ENCODE results near the gene CUX1. TPM values are rescaled to one million over a fixed set of nuclear protein-coding genes. Genes with fewer than 3 reads are reported as not detected.
A peak's percentile ranks its signal among the peaks of the same experiment; 100 is the strongest.
"Not testable (repeated sequence)": the region's sequence is repeated elsewhere in the genome, so short reads cannot be mapped to it uniquely, and the experiment has no call there.

The CUX1 gene
- polyA plus RNA-seq, 1 donor = 38.3 TPM

DNA sequence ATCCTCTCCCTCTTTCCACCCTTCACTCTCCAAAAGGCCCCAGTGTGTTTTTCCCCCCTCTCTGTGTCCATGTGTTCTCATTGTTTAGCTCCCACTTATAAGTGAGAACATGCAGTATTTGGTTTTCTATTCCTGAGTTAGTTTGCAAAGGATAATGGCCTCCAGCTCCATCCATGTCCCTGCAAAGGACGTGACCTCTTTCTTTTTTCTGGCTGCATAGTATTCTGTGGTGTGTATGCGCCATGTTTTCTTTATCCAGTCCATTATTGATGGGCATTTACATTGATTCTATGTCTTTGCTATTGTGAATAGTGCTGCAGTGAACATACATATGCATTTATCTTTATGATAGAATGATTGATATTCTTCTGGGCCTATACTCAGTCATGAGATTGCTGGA is 31.9 kb downstream of the CUX1 start:
- not testable (repeated sequence) for DNase-seq (ENCODE audit: low read depth)

DNA sequence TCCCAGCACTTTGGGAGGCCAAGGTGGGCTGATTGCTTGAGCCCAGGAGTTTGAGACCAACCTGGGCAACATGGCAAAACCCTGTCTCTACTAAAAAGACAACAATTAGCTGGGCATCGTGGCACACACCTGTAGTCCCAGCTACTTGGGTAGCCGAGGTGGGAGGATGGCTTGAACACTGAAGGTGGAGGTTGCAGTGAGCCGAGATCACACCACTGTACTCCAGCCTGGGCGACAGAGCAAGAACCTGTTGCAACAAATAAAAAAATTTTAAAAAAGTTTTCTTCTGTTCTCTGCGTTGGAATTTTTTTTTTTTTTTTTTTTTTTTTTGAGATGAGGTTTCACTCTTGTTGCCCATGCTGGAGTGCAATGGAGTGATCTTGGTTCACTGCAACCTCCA is 34.9 kb downstream of the CUX1 start:
- not testable (repeated sequence) for DNase-seq (ENCODE audit: low read depth)

DNA sequence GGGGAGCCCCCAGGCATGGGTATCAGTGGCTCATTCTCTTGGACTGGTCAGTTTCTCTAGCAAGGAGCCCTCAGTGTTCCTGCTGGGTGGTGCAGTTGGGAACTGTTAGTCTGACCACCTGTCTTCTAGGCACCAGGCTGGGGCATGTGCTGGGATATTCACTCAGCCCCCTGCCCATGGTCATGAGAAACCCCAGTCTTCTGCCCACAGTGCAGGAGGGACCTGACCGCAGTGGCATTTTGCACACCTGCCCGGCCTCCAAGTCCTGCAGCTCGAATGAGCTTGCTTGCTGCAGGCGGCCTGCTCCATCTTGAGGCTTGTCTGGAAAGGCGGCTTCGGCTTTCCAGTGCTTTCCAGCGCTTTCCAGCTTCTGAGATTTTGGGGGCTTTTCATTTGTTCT is 36.3 kb downstream of the CUX1 start:
- no peak for DNase-seq (ENCODE audit: low read depth)

DNA sequence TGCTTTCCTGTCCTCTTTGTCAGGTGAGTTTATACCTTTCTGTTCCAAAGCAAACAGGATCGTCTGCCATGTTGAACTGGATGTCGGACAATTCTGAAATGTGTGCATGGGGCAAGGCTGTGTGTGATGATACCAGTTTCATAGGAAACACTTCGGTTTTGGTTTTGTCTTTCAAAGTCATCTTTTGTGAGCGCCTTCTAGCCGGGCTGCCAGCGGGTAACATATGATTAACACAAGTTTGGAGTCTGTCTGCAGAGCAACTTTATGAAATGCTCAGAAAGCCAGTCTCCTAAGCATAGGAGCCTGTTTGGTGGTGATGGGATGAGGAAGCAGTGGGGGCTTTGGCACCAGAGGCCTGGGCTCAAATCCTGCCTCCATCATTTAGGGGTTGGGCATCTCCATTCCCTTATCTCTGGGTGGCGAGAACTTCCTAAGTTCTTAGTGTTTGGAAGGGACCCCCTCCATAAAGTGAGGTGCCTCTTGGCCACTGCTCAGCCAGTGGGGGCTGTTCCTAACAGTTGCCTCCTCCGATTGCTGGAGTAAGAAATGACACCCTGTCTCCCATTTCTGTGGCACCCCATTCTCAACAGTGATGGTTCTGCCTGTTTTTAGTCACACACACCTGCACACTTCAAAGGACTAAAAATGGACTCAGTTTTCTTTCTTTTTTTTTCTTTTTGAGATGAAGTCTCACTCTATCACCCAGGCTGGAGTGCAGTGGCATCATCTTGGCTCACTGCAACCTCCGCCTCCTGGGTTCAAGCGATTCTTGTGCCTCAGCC is 36.8 kb downstream of the CUX1 start:
- no peak for DNase-seq (ENCODE audit: low read depth)

DNA sequence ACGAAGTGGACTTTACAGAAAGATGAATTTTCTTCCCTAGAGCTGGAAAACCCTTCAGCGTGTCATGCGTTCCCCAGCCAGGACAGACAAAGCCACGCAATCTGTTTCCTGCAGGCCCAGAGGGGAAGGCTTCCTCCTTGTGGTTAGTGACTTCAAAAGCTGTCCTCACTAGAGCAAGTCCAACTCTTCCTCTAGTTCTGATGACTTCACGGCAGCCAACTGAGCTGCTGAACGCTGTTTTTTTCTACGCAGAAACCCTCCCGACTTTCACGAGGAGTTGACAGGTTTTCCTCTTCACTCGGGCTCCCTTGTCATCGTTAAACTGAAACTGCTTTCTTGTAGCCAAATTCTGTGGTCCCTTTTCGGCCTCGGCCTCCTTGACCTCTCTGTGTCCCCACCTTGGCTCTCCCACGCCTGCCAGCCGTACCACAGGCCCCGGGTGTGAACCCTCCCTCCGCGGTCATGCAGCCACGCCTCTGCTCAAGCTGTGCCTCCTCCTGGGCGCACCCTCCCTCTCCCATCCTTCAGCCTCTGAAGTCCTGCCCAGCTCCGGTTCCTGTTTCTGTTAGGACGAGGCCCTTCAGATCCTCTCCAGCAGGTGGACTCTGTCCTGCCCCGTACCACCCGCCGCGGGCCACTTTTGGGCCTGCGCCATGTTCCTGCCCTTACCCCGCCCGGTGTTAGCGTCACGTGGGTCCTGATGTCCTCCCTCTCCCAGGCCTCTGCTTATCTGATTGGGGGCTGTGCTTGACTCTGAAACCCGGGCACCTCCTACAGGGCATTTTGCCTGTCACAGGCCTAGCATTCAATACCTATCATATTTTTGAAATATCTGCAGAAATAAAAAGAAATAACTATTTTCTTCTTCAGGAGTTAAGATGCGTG is 39.3 kb downstream of the CUX1 start:
- peak; percentile 38 for DNase-seq (ENCODE audit: low read depth)

DNA sequence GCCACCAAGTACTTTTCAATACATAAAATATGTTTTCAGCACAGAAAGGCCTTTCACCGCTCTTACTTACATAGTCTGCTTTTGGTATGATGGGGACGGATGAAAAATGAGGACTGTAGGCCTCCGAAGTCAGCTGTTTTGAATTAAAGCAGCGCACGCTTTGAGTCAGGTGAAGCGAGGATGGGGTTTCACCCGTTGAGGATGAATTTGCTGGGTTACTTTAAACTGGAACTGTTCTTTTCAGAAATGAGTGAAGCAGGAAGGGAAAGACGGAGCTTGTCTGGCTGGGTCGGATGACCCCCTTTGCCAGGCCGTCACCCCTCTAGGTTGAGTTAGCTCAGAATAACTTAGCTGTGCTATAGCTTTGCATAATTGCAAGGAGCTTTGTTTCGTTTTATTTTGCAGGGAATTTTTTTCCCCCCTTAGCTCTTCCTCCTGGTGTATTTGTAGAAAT is 40.0 kb downstream of the CUX1 start:
- no peak for DNase-seq (ENCODE audit: low read depth)

DNA sequence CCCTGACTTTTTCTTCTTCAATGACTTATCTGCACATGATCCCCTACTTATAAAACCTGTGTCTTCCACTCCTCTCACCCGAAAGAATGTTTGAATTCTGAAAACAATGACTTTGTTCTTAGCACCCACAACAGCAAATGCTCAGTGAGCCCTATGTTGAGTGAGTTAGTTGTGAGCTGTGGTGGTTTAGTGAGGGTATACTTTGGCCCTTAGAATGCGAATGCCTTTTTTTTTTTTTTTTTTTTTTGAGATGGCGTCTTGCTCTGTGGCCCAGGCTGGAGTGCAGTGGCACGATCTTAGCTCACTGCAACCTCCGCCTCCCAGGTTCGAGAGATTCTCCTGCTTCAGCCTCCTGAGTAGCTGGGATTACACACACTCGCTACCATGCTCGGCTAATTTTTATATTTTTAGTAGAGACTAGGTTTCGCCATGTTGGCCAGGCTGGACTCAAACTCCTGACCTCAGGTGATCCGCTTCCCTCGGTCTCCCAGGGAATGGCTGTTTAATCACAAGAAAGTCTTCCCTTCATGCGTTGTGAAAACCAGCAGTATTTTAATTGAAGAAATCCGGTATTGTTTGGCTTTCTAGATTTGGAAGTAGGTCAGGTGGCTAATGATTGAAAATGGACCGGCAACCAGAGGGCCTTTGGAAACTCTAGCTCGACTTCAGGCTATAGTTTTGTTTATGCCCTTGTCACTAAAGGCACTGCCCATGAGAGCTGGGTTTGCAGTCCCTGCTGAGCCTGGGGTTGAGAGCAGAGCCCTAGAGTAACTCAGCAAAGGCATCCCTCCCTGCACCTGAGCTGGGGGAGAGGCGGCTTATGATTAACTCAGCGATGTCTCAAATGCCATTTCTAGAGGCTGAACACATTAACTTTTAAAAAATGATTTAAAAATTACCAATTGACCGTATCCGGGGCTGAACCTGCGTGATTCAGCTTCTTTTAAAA is 41.3 kb downstream of the CUX1 start:
- DNase-seq (ENCODE audit: low read depth) = no peak

DNA sequence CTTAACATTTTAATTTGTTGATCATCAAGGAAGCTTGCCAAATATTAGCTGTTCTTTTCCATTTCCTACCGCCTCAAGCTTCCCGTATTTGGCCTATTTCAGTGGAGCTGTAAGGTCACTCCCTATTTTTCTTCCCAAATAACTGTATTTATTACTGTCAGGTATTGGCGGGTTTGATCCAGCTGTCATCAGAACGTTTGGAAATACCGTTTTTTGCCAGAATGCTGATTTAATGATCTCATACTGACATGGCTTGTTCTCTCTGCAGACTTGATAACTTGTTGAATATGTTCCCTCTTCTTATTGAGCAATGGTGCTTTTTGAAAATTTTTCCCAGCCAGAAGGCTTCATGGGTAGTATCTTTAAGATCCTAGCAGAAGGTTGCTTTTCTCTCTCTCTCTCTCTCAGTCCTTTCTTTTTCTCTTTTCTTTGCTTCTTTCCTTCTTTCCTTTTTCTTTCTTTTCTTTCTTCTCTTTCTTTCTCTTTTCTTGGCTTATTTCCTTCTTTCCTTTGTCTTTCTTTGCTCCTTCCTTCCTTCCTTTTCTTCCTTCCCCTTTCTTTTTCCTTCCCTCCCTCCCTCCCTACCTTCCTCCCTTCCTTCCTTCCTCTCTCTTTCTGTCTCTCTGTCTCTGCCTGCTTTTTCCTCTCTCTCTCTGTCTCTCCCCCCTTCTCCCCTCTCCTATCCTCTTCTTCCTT is 42.1 kb downstream of the CUX1 start:
- peak; percentile 34 for DNase-seq (ENCODE audit: low read depth)

DNA sequence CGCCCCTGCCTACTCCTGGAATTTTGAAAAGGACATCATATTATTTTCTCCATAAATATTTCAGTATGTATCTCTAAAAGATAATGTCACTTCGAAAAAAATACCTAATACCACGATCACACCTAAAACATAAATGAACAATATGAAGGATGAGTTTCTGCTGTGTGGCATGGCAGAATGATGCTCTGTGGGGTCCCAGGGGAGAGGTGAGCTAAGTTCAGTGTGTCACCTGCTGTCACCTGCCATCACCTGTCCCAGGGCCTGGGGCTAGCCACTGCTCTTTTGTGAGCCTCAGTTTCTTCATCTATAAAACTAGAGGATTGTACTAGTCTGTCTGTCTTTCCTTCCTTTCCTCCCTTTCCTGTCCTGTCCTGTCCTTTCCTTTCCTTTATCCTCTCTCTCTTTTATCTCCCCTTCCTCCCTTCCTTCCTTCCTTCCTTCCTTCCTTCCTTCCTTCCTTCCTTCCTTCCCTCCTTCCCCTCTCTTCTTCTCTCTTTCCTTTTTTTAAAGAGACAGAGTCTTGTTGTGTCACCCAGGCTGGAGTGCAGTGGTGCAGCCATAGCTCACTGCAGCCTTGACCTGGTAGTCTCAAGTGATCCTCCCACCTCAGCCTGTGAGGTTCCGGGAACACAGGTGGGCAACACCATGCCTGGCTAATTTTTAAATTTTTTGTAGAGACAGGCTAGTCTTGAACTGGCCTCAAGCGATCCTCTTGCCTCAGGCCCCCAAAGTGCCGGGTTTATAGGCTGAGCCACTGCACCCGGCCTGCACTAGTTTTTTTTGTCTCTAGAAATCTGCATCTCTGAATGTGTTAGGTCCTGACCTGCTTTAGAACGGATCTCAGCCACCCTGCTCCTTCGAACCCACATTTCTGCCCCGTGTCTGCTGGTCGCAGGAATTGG is 43.1 kb downstream of the CUX1 start:
- DNase-seq (ENCODE audit: low read depth) = no peak

DNA sequence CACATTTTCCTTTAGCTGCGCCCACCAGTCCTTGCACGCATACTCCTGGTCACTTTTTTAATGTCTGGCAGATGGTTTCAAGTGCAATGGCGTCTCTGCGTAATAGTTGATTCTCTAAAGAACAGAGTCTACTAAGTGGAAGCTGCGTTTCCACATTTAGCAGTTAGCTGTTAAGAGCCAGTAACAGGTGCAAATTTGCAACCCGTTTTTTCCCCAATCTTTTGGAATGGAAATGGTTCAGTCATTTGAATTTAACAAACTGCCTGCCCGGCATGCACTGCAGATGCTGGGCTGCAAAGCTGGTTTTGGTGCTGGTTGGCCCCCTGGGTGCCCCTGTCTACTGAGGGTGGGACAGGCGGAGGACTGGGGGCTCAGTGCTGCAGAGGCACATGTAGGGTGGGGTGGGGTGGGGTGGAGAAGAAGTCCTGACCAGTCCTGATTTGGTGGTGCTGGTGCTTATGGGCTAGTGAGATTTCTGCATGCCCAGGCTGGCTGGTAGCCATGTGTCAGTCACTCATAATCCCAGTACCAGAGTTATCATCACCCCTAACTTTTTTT is 43.9 kb downstream of the CUX1 start:
- DNase-seq (ENCODE audit: low read depth) = no peak

DNA sequence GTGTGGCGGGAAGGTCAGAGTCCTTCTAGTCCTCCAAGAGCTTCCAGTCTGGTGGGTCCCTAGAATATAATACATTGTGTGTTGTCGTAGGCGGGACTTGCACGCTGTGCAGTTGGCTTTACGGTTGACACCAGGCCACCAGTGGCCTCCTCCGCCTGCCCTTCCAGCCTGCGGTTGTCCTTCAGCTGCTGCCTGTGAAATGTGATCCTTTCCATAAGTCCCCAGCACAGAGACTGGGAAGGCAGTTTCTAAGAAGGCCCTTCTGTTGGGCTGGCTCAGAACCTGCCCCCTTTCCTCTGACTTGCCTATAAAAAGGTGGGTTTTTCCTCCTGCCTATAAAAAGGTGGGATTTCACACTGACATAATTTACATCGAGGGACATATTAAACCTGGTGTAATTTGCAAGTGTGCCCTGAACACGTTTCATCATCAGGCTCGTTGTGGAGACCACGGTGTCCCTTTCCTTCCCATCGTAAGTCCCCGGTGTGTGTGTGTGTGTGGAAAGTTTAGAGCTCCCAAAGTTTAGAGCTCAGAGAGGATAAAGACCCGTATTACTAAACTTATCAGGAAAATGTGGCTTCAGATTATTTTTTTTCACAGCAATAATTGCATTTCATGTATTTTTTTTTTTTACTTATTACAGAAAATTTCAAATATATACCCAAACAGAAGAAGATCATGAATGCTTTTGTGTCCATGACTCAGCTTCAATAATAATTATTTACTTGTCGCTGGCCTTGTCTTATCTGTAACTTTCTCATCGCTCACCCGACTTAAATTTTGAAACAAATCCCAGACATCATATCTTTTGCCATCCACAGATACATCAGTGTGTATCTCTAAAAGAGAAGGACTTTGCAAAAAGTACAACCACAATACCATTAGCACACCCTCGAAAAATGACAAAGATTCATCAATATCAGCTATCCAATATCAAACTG is 45.1 kb downstream of the CUX1 start:
- DNase-seq (ENCODE audit: low read depth) = no peak

DNA sequence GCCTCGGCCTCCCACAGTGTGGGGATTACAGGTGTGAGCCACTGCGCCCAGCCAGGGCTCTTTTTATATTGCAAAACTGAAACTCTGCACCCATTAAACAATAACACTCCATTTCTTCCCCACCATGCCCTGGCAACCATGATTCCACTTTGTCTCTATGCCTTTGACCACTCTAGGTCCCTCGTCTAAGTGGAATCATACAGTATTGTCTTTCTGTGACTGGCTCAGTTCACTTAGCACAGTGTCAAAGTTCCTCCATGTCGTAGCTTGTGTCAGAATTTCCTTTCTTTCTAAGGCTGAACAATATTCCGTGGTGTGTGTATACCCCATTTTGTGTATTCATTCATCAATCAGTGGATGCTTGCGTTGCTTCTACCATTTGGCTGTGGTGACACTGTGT is 46.2 kb downstream of the CUX1 start:
- no peak for DNase-seq (ENCODE audit: low read depth)

DNA sequence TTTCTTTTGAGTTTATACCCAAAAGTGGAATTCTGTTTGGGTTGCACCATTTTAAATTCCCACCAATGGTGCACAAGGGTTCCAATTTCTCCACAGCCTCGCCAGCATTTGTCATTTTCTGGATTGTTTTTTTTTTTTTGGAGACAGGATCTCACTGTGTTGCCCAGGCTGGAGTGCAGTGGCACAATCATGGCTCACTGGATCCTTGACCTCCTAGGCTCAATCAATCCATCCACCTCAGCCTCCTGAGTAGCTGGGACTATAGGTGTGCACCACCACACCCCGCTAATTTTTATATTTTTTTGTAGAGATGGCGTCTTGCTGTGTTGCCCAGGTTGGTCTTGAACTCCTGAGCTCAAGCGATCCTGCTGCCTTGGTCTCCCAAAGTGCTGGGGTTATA is 46.6 kb downstream of the CUX1 start:
- no peak for DNase-seq (ENCODE audit: low read depth)

DNA sequence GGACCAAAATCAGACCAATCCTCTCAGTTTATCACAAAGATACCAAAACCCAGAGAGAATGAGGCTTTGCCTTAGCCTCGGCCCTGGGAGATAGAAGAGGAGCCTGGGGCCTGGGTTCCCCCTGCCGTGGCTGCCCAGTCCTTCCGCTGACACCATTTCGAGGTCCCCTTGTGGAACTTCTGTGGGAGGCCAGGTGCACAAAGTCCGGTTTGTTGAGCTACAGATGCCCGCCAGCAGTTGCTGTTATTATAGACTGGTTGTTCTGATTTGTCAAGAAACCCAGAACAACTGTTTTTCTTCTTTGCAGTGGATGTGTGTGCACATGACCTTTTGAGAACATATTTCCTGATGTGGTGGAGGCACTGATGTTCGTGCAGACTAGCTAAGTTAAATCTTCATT is 47.6 kb downstream of the CUX1 start:
- no peak for DNase-seq (ENCODE audit: low read depth)

DNA sequence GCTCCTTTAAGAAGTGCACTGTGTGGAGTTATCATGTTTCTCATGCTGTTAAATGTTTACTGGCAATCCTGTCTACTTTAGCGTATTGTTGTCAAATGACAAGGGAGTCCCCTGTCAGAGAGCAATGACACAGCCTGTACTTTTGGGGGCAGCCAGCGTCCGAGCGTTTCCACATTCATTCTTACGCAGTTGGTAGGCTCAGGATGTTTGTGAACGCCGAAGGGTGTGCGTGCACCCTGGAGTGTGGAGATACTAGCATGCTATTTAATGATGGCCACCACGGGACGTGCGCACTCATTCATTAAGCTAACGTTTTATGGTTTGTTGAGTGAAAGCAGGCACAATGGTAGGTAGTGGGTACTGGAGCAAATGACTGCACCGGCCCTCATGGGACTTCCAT is 48.0 kb downstream of the CUX1 start:
- no peak for DNase-seq (ENCODE audit: low read depth)

DNA sequence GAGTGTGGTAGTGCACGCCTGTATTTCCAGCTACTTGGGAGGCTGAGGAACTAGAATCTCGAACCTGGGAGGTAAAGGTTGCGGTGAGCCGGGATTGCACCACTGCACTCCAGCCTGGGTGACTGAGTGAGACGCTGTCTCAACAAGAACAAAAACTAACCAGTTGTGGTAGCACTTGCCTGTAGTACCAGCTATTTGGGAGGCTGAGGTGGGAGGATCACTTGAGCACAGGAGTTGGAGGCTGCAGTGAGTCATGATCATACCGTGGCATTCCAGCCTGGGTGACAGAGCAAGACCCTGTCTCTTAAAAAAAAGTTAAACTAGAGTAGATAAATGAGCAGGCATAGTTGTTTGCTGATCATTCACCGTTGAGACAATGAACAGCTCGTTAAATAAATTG is 48.9 kb downstream of the CUX1 start:
- DNase-seq (ENCODE audit: low read depth) = no peak

DNA sequence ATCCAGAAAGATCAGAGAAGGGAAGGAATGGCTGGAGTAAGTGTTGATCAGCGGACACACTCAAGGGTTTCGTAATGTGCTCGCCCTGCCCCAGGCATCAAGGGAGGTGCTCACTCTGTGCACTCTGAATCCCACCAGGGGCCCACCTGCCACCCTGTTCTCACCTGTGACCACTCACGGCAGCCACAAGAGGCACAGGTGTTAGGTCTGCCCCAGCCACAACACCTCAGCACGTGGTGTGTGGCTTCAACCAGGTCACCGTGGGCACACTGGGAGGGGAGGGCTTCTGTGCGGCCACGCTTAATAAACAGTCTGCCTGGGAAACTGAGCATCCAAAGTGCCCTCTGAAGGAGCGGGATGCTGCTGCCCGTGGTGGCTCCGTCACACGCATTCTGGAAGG is 49.8 kb downstream of the CUX1 start:
- DNase-seq (ENCODE audit: low read depth) = no peak

DNA sequence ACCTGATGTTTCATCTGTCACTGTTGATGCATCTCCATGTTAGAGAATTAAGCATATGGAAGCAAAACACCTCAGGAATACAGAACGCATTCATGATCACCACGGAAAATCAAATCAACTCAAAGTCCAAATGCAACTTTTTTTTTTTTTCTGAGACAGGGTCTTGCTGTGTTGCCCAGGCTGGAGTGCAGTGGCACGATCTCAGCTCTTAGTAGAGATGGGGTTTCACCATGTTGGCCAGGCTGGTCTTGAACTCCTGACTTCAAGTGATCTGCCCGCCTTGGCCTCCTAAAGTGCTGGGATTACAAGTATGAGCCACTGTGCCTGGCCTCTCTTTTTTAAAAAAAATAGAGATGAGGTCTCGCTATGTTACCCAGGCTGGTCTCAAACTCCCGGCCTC is 50.3 kb downstream of the CUX1 start:
- not testable (repeated sequence) for DNase-seq (ENCODE audit: low read depth)
